ENCODE results near the gene CR1. TPM values are rescaled to one million over a fixed set of nuclear protein-coding genes. Genes with fewer than 3 reads are reported as not detected.

The CR1 gene
- total and polyA plus RNA-seq, 2 of the 4 experiments (the other 2 are of a cell fraction), result not detected

DNA sequence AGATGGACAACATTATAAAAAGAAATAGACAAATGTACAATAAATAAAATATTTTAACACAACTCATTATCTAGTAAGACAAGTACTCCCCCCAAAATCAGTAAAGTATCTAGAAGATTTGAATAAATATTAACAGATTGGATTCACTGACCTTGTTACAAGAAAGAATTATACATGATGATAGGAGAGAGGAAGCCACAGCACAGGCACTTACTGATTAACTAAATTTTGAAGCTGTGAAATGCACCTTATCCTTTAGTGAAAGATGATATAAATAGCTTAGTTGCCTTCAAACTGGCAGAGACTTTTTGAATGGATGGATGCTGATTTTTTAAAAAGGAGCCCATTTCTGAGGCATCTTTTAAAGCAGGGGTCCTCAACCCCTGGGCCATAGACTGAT lies 8.5 kb downstream of the CR1 start:
- DNase-seq, result no peak
- ATAC-seq (ENCODE audit: low read depth), result no peak
- H3K4me1 ChIP-seq (ENCODE audit: control insufficient read depth, insufficient read depth, low read length), result no peaks in the 10 kb centered on the region
- H2BK20ac ChIP-seq (ENCODE audit: low read depth, low read length), result no peak overlapping the region
- H3K4me3 ChIP-seq (ENCODE audit: insufficient read depth, low read depth, low read length), result no peak overlapping the region
- H3K9me1 ChIP-seq (ENCODE audit: insufficient read depth, low read length), result no peaks in the 10 kb centered on the region
- dilution Hi-C loops (cut with HindIII; ENCODE audit: low sequenced_read_pairs, unreplicated experiment), result no loop called here
- no peak overlapping the region for H3K23ac ChIP-seq (ENCODE audit: low read depth, low read length)
- H3K4ac ChIP-seq (ENCODE audit: low read depth, low read length), result no peak overlapping the region
- H3K79me1 ChIP-seq (ENCODE audit: low read depth in 1 of 2, low read length in 2 of 2), result no peaks in the 10 kb centered on the region
- H3K56ac ChIP-seq (ENCODE audit: extremely low read depth, insufficient read depth, low read length), result no peak overlapping the region
- H3K9ac ChIP-seq (ENCODE audit: low read depth, low read length), result no peak overlapping the region
- peaks cover 5% of the 10 kb centered on the region for H3K27me3 ChIP-seq (ENCODE audit: control insufficient read depth, insufficient read depth, low read length)
- intact Hi-C loops (cut with micrococcal nuclease), result loop anchor here (5.0 kb wide), 1 partner anchor 767 kb away; no protein-coding TSS in a partner anchor
- no peak overlapping the region for H4K91ac ChIP-seq (ENCODE audit: insufficient read depth, low read depth, low read length)
- H2BK15ac ChIP-seq (ENCODE audit: low read depth, low read length), result no peak overlapping the region
- H2AFZ ChIP-seq (replicated peaks; ENCODE audit: low read length, poor library complexity), result no peak overlapping the region
- no peak overlapping the region for H2BK5ac ChIP-seq (ENCODE audit: low read depth, low read length, poor library complexity, severe bottlenecking)
- no peak for TF ChIP-seq RAD21 (IDR thresholded peaks at IDR 0.05; ENCODE audit: low read length)
- no peak for TF ChIP-seq CEBPB (IDR thresholded peaks at IDR 0.05; ENCODE audit: low read depth, low read length)
- TF ChIP-seq ELK1 (IDR thresholded peaks at IDR 0.05; ENCODE audit: borderline replicate concordance, low read depth, low read length), result no peak
- no peak for TF ChIP-seq FOS (IDR thresholded peaks at IDR 0.05; ENCODE audit: low read depth, low read length)
- no peak for TF ChIP-seq MXI1 (IDR thresholded peaks at IDR 0.05; ENCODE audit: borderline replicate concordance, low read depth, low read length)
- TF ChIP-seq, protein P1, sequence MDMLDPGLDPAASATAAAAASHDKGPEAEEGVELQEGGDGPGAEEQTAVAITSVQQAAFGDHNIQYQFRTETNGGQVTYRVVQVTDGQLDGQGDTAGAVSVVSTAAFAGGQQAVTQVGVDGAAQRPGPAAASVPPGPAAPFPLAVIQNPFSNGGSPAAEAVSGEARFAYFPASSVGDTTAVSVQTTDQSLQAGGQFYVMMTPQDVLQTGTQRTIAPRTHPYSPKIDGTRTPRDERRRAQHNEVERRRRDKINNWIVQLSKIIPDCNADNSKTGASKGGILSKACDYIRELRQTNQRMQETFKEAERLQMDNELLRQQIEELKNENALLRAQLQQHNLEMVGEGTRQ (IDR thresholded peaks at IDR 0.05; ENCODE audit: low read depth, low read length), result no peak
- no peak overlapping the region for H3K27ac ChIP-seq (ENCODE audit: insufficient read depth, low read length)
- H3K18ac ChIP-seq (ENCODE audit: low read depth, low read length), result no peak overlapping the region
- no peak overlapping the region for H3K4me2 ChIP-seq (ENCODE audit: low read depth, low read length)
- ChIA-PET CTCF (no interaction called here), POLR2A (ENCODE audit: unreplicated experiment) (no interaction called here)
- H3K36me3 ChIP-seq (ENCODE audit: control insufficient read depth, insufficient read depth, low read length), result no peaks in the 10 kb centered on the region
- no peak overlapping the region for H2AK9ac ChIP-seq (replicated peaks; ENCODE audit: low read depth, low read length, poor library complexity)
- H3K9me3 ChIP-seq (ENCODE audit: control insufficient read depth, insufficient read depth, low read length), result no peaks in the 10 kb centered on the region
- no TSS peak for BruUV-seq (replicated peaks)
- no peak overlapping the region for H4K5ac ChIP-seq (ENCODE audit: low read depth, low read length)
- in situ Hi-C loops (cut with MboI; ENCODE audit: low sequenced_read_pairs), result no loop called here
- no peak overlapping the region for H4K8ac ChIP-seq (ENCODE audit: low read depth in 2 of 2, low read length in 2 of 2)
- H4K20me1 ChIP-seq (ENCODE audit: insufficient read depth, low read length), result no peaks in the 10 kb centered on the region
- no peak overlapping the region for H2BK120ac ChIP-seq (ENCODE audit: low read depth, low read length)
- H3K14ac ChIP-seq (replicated peaks; ENCODE audit: low read depth, low read length), result no peak overlapping the region
- H2AK5ac ChIP-seq (ENCODE audit: low read depth, low read length), result no peak overlapping the region

All from IMR-90 (cell line).